Measurements from ENCODE around the gene SFXN5. TPM values are rescaled to one million over a fixed set of nuclear protein-coding genes. Genes with fewer than 3 reads are reported as not detected.

SFXN5 gene
- total RNA-seq, 1 donor from 2014 or later = 9.3 TPM

DNA sequence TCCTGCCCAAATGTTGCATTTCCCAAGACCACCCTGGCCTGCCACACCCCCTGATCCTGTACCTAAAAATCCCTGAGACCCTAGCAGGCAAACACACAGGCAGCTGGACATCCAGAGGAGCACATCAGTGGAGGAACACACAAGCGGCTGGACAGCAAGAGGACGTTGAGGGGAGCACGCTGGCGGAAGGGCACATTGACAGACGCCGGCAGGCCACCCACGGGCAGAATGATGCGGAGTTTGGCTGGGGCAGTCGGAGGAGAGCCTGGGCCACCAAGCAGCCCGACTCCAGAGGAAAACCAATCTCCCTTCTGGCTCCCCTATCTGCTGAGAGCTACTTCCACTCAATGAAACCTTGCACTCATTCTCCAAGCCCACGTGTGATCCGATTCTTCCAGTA is 106.5 kb downstream of the SFXN5 start:
- Histone ChIP-seq H3K4me3 (no peak overlapping the region), H3K27ac (no peak overlapping the region), H3K36me3 (no peaks in the 10 kb centered on the region), H3K27me3 (no peaks in the 10 kb centered on the region), H3K9me3 (no peaks in the 10 kb centered on the region), H3K4me1 (no peaks in the 10 kb centered on the region)
- intact Hi-C loops (cut with DNase I) = no loop called here
- TF ChIP-seq, protein P1, sequence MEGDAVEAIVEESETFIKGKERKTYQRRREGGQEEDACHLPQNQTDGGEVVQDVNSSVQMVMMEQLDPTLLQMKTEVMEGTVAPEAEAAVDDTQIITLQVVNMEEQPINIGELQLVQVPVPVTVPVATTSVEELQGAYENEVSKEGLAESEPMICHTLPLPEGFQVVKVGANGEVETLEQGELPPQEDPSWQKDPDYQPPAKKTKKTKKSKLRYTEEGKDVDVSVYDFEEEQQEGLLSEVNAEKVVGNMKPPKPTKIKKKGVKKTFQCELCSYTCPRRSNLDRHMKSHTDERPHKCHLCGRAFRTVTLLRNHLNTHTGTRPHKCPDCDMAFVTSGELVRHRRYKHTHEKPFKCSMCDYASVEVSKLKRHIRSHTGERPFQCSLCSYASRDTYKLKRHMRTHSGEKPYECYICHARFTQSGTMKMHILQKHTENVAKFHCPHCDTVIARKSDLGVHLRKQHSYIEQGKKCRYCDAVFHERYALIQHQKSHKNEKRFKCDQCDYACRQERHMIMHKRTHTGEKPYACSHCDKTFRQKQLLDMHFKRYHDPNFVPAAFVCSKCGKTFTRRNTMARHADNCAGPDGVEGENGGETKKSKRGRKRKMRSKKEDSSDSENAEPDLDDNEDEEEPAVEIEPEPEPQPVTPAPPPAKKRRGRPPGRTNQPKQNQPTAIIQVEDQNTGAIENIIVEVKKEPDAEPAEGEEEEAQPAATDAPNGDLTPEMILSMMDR (IDR thresholded peaks at IDR 0.05) = no peak
- DNase-seq (ENCODE audit: low spot score in 2 of 2) = no peak

DNA sequence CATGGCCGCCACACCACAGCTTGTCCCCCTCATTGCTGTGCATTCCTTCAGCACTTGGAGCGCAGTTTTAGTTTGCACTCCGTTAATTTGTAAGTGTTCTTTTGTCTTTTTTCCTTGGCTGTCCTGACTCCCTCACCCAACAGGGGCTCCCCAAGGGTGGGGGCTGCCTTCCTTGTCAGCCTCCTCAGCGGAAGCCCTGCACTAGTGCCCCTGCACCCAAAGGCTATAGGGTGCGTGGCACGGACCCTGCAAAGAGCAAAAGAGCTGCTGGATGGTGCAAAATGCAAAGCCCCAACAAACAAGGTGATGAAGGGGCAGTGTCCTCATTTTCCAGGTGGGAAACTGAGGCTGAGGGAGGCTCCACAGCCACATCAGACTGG is 107.4 kb downstream of the SFXN5 start:
- no peak for DNase-seq (ENCODE audit: low spot score in 2 of 2)
- H3K27me3 ChIP-seq = no peaks in the 10 kb centered on the region
- TF ChIP-seq, protein P1 (IDR thresholded peaks at IDR 0.05) = no peak
- no peak overlapping the region for H3K4me3 ChIP-seq
- no peaks in the 10 kb centered on the region for H3K36me3 ChIP-seq
- H3K4me1 ChIP-seq = no peaks in the 10 kb centered on the region
- H3K27ac ChIP-seq = no peak overlapping the region
- H3K9me3 ChIP-seq = no peaks in the 10 kb centered on the region
- intact Hi-C loops (cut with DNase I) = no loop called here

DNA sequence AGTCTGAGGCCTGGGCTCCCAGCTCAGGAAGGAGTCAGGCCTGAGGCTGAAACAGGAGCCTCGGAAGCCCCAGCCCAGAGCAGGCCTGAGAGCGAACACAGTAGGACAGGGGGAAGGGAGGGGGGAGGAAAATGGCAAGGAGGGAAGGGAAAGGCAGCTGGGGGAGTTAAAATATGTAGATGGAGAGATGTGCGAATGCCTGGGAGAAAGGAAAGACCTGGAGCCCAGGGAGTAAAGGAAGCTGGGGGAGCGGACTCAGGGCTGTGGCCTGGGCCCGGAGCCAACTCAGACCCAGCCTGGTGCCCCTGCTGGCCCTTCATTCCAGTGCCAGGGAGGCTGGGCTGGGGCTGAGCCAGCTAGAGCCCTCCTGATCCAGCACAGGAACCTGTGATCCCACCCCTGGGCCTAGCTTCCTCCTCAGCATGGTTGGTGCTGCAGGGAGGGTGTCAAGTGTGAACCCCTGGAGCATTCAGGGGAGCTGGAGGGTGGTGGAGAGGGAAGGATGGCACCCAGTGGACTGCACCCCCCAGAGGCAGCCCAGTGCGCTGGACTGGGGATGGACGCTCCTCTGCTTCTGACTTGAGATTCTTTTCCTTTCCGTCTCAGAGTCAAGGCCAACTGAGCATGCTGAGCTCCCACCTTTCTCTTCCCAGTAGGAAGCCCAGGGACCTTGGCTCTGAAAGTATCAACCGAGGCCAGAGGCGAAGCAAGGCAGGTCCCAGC is 107.9 kb downstream of the SFXN5 start:
- TF ChIP-seq, protein P1 (IDR thresholded peaks at IDR 0.05) = no peak
- Histone ChIP-seq H3K4me1 (no peaks in the 10 kb centered on the region), H3K36me3 (no peaks in the 10 kb centered on the region), H3K4me3 (no peak overlapping the region), H3K9me3 (no peaks in the 10 kb centered on the region), H3K27me3 (no peaks in the 10 kb centered on the region), H3K27ac (no peak overlapping the region)
- intact Hi-C loops (cut with DNase I) = no loop called here
- DNase-seq (ENCODE audit: low spot score in 2 of 2) = no peak

DNA sequence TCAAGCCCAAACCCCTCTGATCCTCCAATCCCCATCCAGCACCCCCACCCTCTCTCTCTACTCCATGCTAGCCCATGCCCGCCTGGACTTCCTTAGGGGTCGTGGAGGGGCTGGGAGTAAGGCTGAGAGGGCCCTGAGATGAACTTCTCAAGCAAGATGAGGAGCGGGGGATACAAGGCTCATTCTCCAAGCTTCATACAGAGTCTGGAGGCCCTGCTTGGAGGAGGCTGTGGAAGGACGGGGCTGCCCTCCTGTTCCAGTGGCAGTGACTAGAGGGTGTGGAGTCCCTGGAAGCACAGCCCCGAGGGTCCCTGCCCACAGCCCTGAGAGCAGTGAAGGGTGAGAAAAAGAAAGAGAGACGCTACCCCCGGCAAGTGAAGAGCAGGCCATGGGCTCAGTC is 108.6 kb downstream of the SFXN5 start:
- Histone ChIP-seq H3K4me3 (no peak overlapping the region), H3K27me3 (no peaks in the 10 kb centered on the region), H3K27ac (no peak overlapping the region), H3K4me1 (no peaks in the 10 kb centered on the region), H3K36me3 (no peaks in the 10 kb centered on the region), H3K9me3 (no peaks in the 10 kb centered on the region)
- TF ChIP-seq, protein P1 (IDR thresholded peaks at IDR 0.05) = no peak
- intact Hi-C loops (cut with DNase I) = no loop called here
- DNase-seq (ENCODE audit: low spot score in 2 of 2) = no peak

DNA sequence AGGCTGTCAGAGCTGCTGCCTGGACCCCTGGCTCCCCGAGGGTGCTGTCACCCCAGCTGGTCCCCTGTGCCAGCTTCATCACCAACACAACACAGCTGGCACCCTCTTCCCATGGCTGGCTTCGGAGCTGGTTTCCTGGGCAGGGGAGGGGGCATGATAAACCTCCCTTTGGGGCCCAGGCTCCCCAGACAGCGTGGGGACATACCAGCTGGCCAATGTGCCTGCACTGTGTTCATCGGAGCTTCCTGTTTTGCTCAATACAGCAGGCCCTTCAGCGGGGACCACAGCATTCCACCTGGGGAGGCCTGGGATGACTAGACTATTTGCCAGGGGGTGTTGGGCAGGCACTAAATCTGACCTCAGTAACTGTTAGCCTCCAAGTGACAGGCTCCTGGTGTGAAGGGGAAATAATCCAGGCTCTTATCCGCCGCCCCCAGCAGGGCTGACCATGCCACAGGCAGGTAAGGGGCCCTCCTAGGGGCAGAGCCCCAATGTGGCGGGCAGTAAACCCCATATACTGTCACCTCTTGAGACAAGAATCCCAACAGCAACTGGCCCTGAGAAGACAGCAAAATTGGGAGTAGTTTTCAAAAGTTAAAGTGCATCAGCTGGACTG is 109.6 kb downstream of the SFXN5 start:
- H3K27me3 ChIP-seq = no peaks in the 10 kb centered on the region
- no peak overlapping the region for H3K4me3 ChIP-seq
- H3K36me3 ChIP-seq = no peaks in the 10 kb centered on the region
- TF ChIP-seq, protein P1 (IDR thresholded peaks at IDR 0.05) = no peak
- DNase-seq (ENCODE audit: low spot score in 2 of 2) = no peak
- no peaks in the 10 kb centered on the region for H3K4me1 ChIP-seq
- intact Hi-C loops (cut with DNase I) = no loop called here
- H3K9me3 ChIP-seq = no peaks in the 10 kb centered on the region
- H3K27ac ChIP-seq = no peak overlapping the region
